Measurements from ENCODE around the gene FKBP14. TPM values are rescaled to one million over a fixed set of nuclear protein-coding genes. Genes with fewer than 3 reads are reported as not detected.

The FKBP14 gene
- total and polyA plus RNA-seq, 5 experiments from 2014 or later, result 0.44 to 5.7 (median 1.7) TPM

GRCh38 chr7:29987083-29987482, 39.4 kb downstream of the FKBP14 start:
- Mint-ChIP-seq H3K27me3 (peaks cover 12 to 29% (median 18%) of the 10 kb centered on the region in 5 donors), H3K4me1 (peaks cover 15 to 33% (median 22%) of the 10 kb centered on the region in 4 donors), H3K27ac (peak overlapping the region in 2 of 10 donors; percentile 15 to 71), H3K36me3 (no peaks in the 10 kb centered on the region), H3K4me3 (peak overlapping the region in 2 of 10 donors; percentile 16 to 57), H3K9me3 (peaks cover 0 to 6% (median 0%) of the 10 kb centered on the region in 9 donors)
- DNase-seq (no peak), ATAC-seq (no peak)
- POLR2A ChIA-PET, result no interaction called here

DNA sequence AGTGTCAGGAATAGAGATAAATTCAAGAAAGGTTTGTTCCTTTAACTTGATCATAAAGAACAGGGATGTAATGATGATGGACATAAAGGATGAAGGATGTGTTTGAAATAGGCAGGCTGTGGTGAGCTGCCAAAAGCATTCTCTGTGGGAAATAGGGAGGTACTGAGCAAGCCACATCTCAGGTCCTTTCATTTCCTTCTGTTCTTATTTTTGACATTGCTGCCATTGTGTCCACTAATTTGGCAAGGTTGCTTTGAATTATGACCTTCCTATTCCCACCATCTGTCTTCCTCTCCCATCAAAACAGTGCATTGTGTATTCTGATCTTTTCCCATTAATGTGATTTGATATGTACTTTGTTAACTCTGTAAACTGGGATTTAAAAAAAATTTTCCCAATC, 46.4 kb downstream of the FKBP14 start:
- H3K27me3 Mint-ChIP-seq, result peaks cover 0 to 5% (median 0%) of the 10 kb centered on the region in 5 donors
- H3K27ac Mint-ChIP-seq, result peak overlapping the region in 1 of 10 donors; percentile 61
- H3K4me1 Mint-ChIP-seq, result peaks cover 4 to 22% (median 13%) of the 10 kb centered on the region in 4 donors
- H3K36me3 Mint-ChIP-seq, result no peaks in the 10 kb centered on the region
- DNase-seq (no peak), ATAC-seq (no peak)
- no peaks in the 10 kb centered on the region for H3K9me3 Mint-ChIP-seq
- POLR2A ChIA-PET, result no interaction called here
- H3K4me3 Mint-ChIP-seq, result no peak overlapping the region

GRCh38 chr7:29977886-29978651, 48.4 kb downstream of the FKBP14 start:
- no peaks in the 10 kb centered on the region for H3K9me3 Mint-ChIP-seq
- DNase-seq (peak in 1 of 10 donors; percentile 16), ATAC-seq (peak in 1 of 2 donors; percentile 48)
- peaks cover 0 to 3% (median 0%) of the 10 kb centered on the region in 5 donors for H3K27me3 Mint-ChIP-seq
- no peak overlapping the region for H3K4me3 Mint-ChIP-seq
- H3K36me3 Mint-ChIP-seq, result no peaks in the 10 kb centered on the region
- POLR2A ChIA-PET, result no interaction called here
- peak overlapping the region in 3 of 10 donors; percentile 38 to 68 (median 49) for H3K27ac Mint-ChIP-seq
- peaks cover 4 to 23% (median 15%) of the 10 kb centered on the region in 4 donors for H3K4me1 Mint-ChIP-seq

- Mint-ChIP-seq H3K4me3 (no peak overlapping the region), H3K4me1 (peaks cover 5 to 24% (median 15%) of the 10 kb centered on the region in 4 donors), H3K36me3 (no peaks in the 10 kb centered on the region), H3K27ac (no peak overlapping the region), H3K27me3 (peaks cover 0 to 3% (median 0%) of the 10 kb centered on the region in 5 donors), H3K9me3 (no peaks in the 10 kb centered on the region)
- POLR2A ChIA-PET, result no interaction called here
- DNase-seq (no peak), ATAC-seq (no peak)
Observed at GRCh38 chr7:29976673-29977415, 49.7 kb downstream of the FKBP14 start.

- POLR2A ChIA-PET, result no interaction called here
- peaks cover 0 to 3% (median 0%) of the 10 kb centered on the region in 5 donors for H3K27me3 Mint-ChIP-seq
- peaks cover 7 to 27% (median 14%) of the 10 kb centered on the region in 4 donors for H3K4me1 Mint-ChIP-seq
Observed at GRCh38 chr7:29976266-29976665, 50.2 kb downstream of the FKBP14 start.

DNA sequence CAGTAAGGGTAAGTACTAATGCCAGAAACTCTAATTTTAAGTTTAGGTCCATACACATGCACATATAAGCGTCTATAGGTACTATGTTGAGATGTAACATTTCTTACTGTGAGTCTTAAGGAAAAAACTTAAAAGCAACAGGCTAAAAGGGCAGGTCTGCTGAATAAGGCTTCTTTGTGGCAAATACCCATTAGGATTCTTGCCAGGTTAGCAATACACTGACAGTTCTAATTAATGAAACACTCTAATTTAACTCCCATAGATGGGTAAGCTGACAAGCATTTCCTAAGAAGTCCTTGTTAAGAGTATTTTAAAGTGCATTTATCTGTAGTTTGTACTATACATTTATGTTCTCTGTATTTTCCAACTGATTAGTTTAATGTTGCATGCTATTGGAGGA, 50.9 kb downstream of the FKBP14 start:
- peaks cover 0 to 3% (median 0%) of the 10 kb centered on the region in 5 donors for H3K27me3 Mint-ChIP-seq
- H3K4me1 Mint-ChIP-seq, result peaks cover 7 to 32% (median 15%) of the 10 kb centered on the region in 4 donors
- ATAC-seq (no peak), DNase-seq (no peak)
- no peak overlapping the region for H3K4me3 Mint-ChIP-seq
- no peaks in the 10 kb centered on the region for H3K9me3 Mint-ChIP-seq
- H3K36me3 Mint-ChIP-seq, result peaks cover 0 to 2% (median 0%) of the 10 kb centered on the region in 3 donors
- POLR2A ChIA-PET, result no interaction called here
- no peak overlapping the region for H3K27ac Mint-ChIP-seq

More at GRCh38 chr7:29976266-29976665, 50.2 kb downstream of the FKBP14 start:
- no peak for DNase-seq
- Mint-ChIP-seq H3K4me3 (no peak overlapping the region), H3K27ac (no peak overlapping the region), H3K36me3 (no peaks in the 10 kb centered on the region), H3K9me3 (no peaks in the 10 kb centered on the region)
- no peak for ATAC-seq

- Mint-ChIP-seq H3K27ac (no peak overlapping the region), H3K27me3 (peaks cover 0 to 6% (median 0%) of the 10 kb centered on the region in 5 donors), H3K4me3 (no peak overlapping the region), H3K9me3 (no peaks in the 10 kb centered on the region), H3K4me1 (peaks cover 16 to 45% (median 27%) of the 10 kb centered on the region in 4 donors), H3K36me3 (peaks cover 0 to 2% (median 0%) of the 10 kb centered on the region in 3 donors)
- ATAC-seq (no peak), DNase-seq (no peak)
- POLR2A ChIA-PET, result no interaction called here
Observed at GRCh38 chr7:29974286-29974685, 52.2 kb downstream of the FKBP14 start.

DNA sequence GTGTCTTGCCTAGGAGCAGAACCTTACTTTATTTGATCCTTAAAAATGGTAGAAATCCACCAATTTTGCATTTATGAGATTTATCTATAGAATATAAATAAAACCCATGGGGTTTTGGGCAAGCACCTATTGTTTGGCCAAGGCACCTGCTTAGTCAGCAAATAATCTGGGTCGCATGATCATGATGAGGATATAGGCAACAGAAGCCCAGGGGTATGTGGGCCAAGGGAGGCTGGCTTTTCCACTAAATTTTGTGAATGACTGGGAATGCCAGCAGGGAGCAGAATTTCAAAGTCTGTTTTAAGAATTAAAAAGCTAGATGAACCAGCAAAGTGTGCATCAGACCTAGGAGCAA, 54.2 kb downstream of the FKBP14 start:
- POLR2A ChIA-PET, result no interaction called here
- no peak for DNase-seq
- no peak for ATAC-seq
- Mint-ChIP-seq H3K9me3 (no peaks in the 10 kb centered on the region), H3K27me3 (peaks cover 0 to 6% (median 0%) of the 10 kb centered on the region in 5 donors), H3K36me3 (peaks cover 0 to 4% (median 2%) of the 10 kb centered on the region in 3 donors), H3K27ac (no peak overlapping the region), H3K4me1 (peaks cover 16 to 42% (median 30%) of the 10 kb centered on the region in 4 donors), H3K4me3 (no peak overlapping the region)

- no peak for DNase-seq
- Mint-ChIP-seq H3K4me1 (peaks cover 16 to 40% (median 28%) of the 10 kb centered on the region in 4 donors), H3K27ac (no peak overlapping the region), H3K9me3 (no peaks in the 10 kb centered on the region), H3K36me3 (peaks cover 0 to 6% (median 2%) of the 10 kb centered on the region in 3 donors), H3K27me3 (peaks cover 0 to 6% (median 0%) of the 10 kb centered on the region in 5 donors), H3K4me3 (no peak overlapping the region)
- POLR2A ChIA-PET, result interaction anchor here (0.7 kb wide), 1 partner anchor 33 kb away, joined by 9 read pairs; no protein-coding TSS in a partner anchor
- no peak for ATAC-seq
Observed at GRCh38 chr7:29971566-29972314, 54.8 kb downstream of the FKBP14 start.

DNA sequence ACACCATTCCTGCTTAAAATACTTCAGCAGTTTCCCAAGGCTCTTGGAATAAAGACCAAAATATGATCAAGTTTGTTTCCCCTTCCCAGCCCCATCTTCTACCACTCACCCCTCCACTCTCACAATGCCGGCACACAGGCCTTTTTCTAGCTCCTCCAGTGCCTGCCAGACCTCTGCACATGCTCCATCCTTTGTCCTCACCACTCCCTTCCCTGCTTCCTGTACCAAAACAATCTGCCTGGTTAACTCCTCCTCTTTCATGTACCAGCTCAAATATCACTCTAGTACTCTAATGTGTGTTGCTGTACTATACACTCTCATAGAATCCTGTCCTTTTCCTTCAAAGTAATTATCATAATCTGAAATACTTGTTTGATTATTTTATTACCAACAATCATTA, 56.3 kb downstream of the FKBP14 start:
- ATAC-seq, result no peak
- H3K27ac Mint-ChIP-seq, result peak overlapping the region in 3 of 10 donors; percentile 0 to 46 (median 5)
- no peak for DNase-seq
- POLR2A ChIA-PET, result no interaction called here
- H3K9me3 Mint-ChIP-seq, result no peaks in the 10 kb centered on the region
- H3K4me1 Mint-ChIP-seq, result peaks cover 14 to 30% (median 25%) of the 10 kb centered on the region in 4 donors
- peak overlapping the region in 5 of 10 donors; percentile 1 to 37 (median 3) for H3K4me3 Mint-ChIP-seq
- H3K27me3 Mint-ChIP-seq, result peaks cover 0 to 4% (median 0%) of the 10 kb centered on the region in 5 donors
- H3K36me3 Mint-ChIP-seq, result peaks cover 0 to 19% (median 4%) of the 10 kb centered on the region in 3 donors

- Mint-ChIP-seq H3K4me3 (peak overlapping the region in 3 of 10 donors; percentile 1 to 15 (median 4)), H3K4me1 (peaks cover 14 to 30% (median 25%) of the 10 kb centered on the region in 4 donors), H3K9me3 (no peaks in the 10 kb centered on the region), H3K27ac (peak overlapping the region in 2 of 10 donors; percentile 0 to 20), H3K36me3 (peaks cover 0 to 21% (median 6%) of the 10 kb centered on the region in 3 donors), H3K27me3 (peaks cover 0 to 4% (median 0%) of the 10 kb centered on the region in 5 donors)
- ATAC-seq (no peak), DNase-seq (no peak)
- POLR2A ChIA-PET, result no interaction called here
Observed at GRCh38 chr7:29969738-29970137, 56.8 kb downstream of the FKBP14 start.

All from naive thymus-derived CD8-positive, alpha-beta T cell (primary cell).